HG03064 (cell line): ENCODE measurements around the gene GNG8.
"Not testable (repeated sequence)": the region's sequence is repeated elsewhere in the genome, so short reads cannot be mapped to it uniquely, and the experiment has no call there.

Source experiments
- ATAC-seq: cut with Tn5 transposase; IDR thresholded peaks from one replicate; pipeline ENCODE4 v1.9.1; 2021; ENCODE audit warnings: low read depth; ENCODE audit not compliant: unreplicated experiment

Gene GNG8

GRCh38 chr19:46648060-46648960, 12.3 kb upstream of the GNG8 start:
- ATAC-seq, result no peak

- no peak for ATAC-seq
Measured at GRCh38 chr19:46646402-46646801, 10.4 kb upstream of the GNG8 start.

- no peak for ATAC-seq
Measured at GRCh38 chr19:46644720-46645119, 8.7 kb upstream of the GNG8 start.

GRCh38 chr19:46640656-46641055, 4.7 kb upstream of the GNG8 start:
- ATAC-seq, result no peak

DNA sequence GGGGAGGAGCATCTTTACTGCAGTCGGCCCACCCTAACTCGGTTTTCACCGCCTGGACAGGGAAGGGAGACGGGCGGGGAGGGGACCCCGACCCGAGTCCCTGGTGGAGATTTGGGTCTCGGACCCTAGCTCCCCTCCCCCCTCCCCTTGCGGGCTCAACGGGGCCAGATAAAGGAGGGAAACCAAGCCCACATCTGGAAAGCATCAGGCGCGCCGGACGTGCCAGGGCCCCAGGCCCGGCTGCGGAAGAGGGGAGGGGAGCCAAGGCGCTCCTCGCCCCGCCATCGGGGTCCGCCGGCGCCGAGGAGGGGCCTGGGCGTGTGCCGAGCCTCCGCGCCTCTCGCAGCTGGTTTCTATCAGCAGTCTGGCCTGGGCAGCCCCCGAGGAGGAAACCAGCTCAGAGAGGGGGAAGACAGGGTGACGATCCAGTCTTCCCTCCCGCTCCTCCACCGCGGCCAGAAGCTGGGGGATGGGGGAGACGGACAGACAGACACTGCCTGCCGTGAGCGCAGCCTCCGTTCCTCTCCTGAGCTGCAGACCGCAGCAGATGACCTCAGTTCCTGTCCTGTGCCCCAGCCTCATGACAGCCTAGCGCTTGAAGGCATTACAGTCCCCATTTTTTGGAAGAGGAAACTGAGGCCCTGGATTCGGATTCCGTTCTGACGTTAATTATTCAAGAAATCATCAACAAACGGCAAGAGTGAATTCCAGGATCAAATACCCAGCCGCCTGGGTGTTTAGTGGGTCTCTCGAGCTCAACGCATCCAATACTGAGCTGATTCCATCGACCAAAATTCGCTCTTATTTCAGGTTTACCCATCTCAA, 3.6 kb upstream of the GNG8 start:
- ATAC-seq, result no peak

GRCh38 chr19:46637224-46637623, 1.2 kb upstream of the GNG8 start:
- no peak for ATAC-seq

GRCh38 chr19:46634656-46635218, 1.3 kb downstream of the GNG8 start:
- no peak for ATAC-seq

- no peak for ATAC-seq
Measured at GRCh38 chr19:46634045-46634655, 1.9 kb downstream of the GNG8 start.

DNA sequence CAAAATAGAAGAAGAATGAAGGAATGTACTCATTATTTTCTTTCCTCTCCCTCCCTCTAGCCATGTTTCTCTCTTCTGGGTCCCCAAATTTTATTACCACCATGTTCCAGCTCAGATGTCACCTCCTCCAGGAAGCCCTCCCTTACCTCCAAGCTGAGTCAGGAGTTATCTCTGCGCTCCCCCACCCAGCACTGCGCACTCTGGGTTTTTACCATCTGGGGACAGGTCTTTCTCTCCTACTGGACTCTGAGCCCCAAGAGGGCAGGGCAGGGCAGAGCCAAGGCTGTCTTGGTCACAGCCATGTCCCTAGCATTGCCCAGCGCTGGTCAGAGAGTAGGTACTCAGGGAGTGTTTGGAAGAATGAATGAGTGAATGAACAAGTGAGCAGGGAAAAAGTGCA, 2.9 kb downstream of the GNG8 start:
- ATAC-seq, result no peak

GRCh38 chr19:46631481-46631880, 4.5 kb downstream of the GNG8 start:
- no peak for ATAC-seq

DNA sequence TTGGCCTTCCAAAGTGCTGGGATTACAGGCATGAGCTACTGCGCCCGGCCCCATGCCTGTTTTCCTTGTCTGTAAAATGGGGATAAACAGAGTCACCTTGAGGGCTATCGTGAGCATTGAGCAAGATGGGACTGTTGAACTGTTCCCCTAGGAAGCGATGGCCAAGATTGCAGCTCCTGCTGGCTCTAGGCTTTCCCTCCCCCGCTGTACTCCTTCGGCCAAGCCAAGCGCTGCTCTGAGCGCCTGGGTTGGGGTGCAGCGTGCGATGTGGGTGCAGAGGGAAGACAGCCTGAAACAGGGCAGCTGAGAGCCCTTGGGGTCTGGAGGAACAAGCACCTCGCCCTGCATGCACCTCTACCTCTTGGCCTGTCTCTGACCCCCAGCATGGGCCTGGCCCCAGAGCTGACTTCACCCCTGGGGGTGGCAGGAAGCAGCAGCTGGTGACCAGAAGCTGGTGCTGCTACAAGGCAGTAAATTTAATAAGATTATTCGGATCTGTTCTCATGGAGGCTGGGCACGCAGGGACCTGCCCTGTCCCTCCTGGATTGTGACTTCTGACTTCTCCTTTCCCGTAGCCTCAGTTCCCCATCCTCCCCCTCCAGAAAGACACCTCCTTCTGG, 5.3 kb downstream of the GNG8 start:
- no peak for ATAC-seq

DNA sequence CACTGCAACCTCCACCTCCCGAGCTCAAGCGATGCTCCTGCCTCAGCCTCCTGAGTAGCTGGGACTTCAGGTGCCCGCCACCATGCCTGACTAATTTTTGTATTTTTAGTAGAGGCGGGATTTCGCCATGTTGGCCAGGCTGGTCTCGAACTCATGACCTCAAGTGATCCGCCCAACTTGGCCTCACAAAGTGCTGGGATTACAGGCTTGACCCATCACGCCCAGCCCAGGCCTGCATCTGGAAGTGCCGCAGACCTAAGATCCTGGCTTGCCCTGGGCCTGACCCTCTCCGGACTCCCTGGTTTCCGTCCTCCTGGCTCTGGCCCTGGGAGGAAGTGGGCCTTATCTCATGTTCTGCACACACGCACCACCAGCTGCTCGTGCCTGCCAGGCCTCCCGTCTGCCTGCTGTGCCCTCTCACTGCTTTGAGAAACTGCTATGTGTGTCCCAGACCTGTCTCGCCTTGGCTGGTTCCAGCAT, 6.4 kb downstream of the GNG8 start:
- no peak for ATAC-seq

GRCh38 chr19:46628970-46629369, 7.0 kb downstream of the GNG8 start:
- ATAC-seq, result not testable (repeated sequence)

DNA sequence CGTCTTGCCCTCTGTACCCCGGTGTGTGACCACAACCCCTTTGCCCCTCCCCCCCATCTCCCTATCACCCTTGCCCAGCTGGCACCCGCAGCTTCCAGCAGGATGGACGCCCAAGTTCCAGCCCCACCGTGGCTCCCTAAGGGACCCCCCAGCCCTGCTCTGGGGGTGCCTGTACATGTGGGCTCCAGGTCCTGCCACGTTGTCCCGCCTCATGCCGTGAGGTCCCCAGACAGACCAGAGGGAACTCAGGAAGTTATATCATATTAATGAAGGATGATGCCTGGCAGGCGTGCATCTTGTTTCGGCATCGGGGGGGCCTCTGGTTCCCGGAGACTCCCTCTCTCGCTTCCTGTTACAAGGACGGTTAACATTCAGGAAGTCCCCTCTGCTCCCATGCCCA, 9.6 kb downstream of the GNG8 start:
- no peak for ATAC-seq

- no peak for ATAC-seq
Measured at GRCh38 chr19:46625731-46626130, 10.3 kb downstream of the GNG8 start.

DNA sequence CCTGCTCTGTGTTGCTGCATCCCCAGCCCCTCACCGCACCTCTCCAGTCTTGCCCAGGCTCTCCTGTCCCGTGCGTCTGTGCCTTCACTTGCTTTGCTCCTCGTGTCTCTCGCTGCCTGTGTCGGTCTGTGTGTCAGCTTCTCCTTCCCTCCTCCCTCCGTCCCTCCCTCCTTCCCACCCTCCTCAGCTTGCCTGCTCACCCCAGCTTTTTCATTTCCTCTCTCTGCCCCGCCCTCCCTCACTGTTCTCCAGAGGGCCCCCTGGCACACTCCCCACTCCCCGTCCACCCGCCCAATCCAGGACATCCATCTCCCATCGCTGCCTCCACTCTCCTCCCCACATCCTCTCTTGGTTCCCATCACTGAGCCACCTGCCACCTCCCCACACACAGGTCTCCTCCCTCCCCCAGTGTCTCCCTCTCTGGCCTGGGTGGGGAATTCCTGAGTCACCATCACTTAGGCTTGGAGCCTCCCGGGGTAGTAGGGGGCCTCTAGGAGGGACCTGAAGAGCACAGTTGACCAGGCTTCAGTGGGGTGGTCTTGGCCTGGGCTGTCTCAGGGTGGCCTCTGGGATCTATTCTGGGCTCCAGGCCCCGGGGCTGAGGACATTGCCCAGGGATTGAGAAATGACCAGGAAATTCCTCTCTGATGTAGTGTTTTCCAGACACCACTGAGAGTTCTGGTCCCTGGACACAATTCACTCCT, 10.9 kb downstream of the GNG8 start, which contains the start of gene PTGIR:
PTGIR (minus strand) TSS at position 132 of the 704 bp plus-strand sequence. CDS start 864 bp downstream, outside the sequence.
- no peak for ATAC-seq

- no peak for ATAC-seq
Measured at GRCh38 chr19:46623915-46624502, 12.0 kb downstream of the GNG8 start.

DNA sequence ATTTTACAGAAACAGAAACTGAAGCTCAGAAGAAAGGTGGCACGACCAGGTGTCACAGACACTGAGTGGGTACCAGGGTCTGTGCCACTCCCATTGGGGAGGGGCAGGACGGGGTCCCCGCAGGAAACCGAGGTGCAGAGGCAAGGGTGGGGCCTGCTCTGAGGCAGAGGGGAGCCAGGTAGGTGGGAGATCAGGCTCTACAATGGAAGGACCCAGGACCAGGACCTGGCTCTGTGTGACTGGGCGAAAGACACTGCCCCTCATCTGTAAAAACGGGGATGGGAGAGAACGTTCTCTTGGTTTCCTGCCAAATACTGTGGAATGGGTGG, 13.9 kb downstream of the GNG8 start:
- no peak for ATAC-seq
